Measurements from ENCODE around the gene RRP15. TPM values are rescaled to one million over a fixed set of nuclear protein-coding genes. Genes with fewer than 3 reads are reported as not detected.

Gene RRP15
- total and polyA plus RNA-seq, 2 of the 13 experiments (the other 11 are each of a cell fraction or from before 2014, with no cell fraction given) = 2.1 to 37.5 TPM

DNA sequence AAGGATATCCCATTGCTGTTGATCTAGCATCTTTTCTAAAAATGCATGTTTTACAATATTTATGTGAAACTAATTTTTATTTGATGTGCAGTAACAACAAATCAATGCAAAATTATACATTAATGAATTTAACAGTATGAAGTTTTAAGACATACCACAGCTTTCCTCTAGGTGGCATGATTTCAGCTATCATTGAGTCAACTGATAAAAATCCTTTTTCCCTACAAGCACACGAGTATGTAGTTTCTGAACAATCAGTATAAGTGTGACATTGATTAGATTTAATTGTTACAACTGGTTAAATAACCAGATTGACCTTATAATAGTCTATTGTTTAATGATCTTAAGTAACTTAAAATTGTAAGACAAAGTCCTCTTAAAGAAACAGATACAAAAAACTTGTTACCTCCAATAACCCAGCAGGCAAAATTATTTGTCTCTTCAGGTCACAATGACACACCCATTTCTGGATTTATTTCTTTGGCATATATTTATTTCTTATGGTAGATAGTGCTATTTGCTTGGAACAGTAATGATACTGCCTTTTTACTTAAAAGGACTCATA, 54.3 kb downstream of the RRP15 start (continued):
- TF ChIP-seq SPEN (CRISPR knock-in tag; IDR thresholded peaks at IDR 0.05; ENCODE audit: low read depth) = no peak
- TF ChIP-seq GATAD2A (CRISPR knock-in tag; IDR thresholded peaks at IDR 0.05) = no peak
- TF ChIP-seq, protein P1, sequence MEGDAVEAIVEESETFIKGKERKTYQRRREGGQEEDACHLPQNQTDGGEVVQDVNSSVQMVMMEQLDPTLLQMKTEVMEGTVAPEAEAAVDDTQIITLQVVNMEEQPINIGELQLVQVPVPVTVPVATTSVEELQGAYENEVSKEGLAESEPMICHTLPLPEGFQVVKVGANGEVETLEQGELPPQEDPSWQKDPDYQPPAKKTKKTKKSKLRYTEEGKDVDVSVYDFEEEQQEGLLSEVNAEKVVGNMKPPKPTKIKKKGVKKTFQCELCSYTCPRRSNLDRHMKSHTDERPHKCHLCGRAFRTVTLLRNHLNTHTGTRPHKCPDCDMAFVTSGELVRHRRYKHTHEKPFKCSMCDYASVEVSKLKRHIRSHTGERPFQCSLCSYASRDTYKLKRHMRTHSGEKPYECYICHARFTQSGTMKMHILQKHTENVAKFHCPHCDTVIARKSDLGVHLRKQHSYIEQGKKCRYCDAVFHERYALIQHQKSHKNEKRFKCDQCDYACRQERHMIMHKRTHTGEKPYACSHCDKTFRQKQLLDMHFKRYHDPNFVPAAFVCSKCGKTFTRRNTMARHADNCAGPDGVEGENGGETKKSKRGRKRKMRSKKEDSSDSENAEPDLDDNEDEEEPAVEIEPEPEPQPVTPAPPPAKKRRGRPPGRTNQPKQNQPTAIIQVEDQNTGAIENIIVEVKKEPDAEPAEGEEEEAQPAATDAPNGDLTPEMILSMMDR (CRISPR knock-in tag; IDR thresholded peaks at IDR 0.05) = peak; percentile 58
- TF ChIP-seq NKX3-1 (CRISPR knock-in tag; IDR thresholded peaks at IDR 0.05) = no peak
- TF ChIP-seq, protein P2, sequence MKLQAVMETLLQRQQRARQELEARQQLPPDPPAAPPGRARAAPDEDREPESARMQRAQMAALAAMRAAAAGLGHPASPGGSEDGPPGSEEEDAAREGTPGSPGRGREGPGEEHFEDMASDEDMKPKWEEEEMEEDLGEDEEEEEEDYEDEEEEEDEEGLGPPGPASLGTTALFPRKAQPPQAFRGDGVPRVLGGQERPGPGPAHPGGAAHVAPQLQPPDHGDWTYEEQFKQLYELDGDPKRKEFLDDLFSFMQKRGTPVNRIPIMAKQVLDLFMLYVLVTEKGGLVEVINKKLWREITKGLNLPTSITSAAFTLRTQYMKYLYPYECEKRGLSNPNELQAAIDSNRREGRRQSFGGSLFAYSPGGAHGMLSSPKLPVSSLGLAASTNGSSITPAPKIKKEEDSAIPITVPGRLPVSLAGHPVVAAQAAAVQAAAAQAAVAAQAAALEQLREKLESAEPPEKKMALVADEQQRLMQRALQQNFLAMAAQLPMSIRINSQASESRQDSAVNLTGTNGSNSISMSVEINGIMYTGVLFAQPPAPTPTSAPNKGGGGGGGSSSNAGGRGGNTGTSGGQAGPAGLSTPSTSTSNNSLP (IDR thresholded peaks at IDR 0.05; ENCODE audit: low read depth, low read length) = peak; percentile 40; the same call in 1 of the 2 replicates
- TF ChIP-seq SMC3 (IDR thresholded peaks at IDR 0.05; ENCODE audit: low read length) = peak; percentile 41

DNA sequence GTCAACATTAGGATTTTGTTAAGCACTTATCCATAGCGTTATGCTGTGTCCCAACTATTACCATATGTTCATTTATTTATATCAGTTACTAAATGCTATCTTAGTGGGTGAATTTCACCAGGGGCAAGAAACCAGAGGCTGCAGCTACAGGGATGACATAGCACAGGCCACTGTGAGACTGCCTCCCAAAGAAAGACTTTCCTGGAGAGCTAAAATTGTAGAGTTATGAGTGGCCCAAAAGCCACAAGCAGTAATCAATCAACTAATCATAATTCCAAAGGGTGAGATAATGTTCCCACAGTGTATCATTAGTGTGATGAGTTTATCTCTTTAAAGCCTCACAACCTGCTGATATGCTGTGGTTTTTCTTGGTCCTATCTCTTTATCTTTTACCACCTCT, 56.2 kb downstream of the RRP15 start:
- no peak overlapping the region for H3K27ac ChIP-seq (ENCODE audit: extremely low read length, insufficient read depth, low read length)
- H3K9me3 ChIP-seq (ENCODE audit: low read length) = no peaks in the 10 kb centered on the region
- no peak overlapping the region for H3K4me3 ChIP-seq (replicated peaks in 1 of 3; ENCODE audit: insufficient read depth in 1 of 3, low read depth in 2 of 3, low read length in 3 of 3)
- FAIRE-seq (no peak), ATAC-seq (no peak), DNase-seq (ENCODE audit: low spot score) (no peak)
- H3K4me2 ChIP-seq (ENCODE audit: low read depth, low read length) = no peak overlapping the region
- no peak overlapping the region for H2AFZ ChIP-seq (ENCODE audit: low read length)
- in situ Hi-C loops (cut with HindIII; ENCODE audit: extremely low pct_ligation_motif_present, low pct_unique_long_range_greater_than_20kb) = loop anchor here (10.0 to 25.0 kb wide), 3 partner anchors 646 to 1473 kb away; no protein-coding TSS in a partner anchor
- H3K36me3 ChIP-seq (replicated peaks in 1 of 2; ENCODE audit: control insufficient read depth in 1 of 2, insufficient read depth in 2 of 2, low read length in 2 of 2) = no peaks in the 10 kb centered on the region
- WGBS (ENCODE audit: low lambda C conversion rate) = 77% methylated on average over 1 of the region's 1 CpG
- POLR2A ChIA-PET = no interaction called here
- H3K79me2 ChIP-seq (ENCODE audit: insufficient read depth, low read length) = no peaks in the 10 kb centered on the region
- intact Hi-C loops (cut with micrococcal nuclease; ENCODE audit: unreplicated experiment) = no loop called here
- no peak overlapping the region for H3K9ac ChIP-seq (ENCODE audit: insufficient read depth, low read depth, low read length)
- no peaks in the 10 kb centered on the region for H4K20me1 ChIP-seq (ENCODE audit: insufficient read depth, low read length)
- BruUV-seq (replicated peaks) = no TSS peak
- CTCF ChIA-PET (ENCODE audit: low intra/inter-chr PET ratio, low total read pairs) = no interaction called here
- peaks cover 1 to 18% of the 10 kb centered on the region in 2 experiments; a peak in 3 of 5 replicates for H3K27me3 ChIP-seq (ENCODE audit: control insufficient read depth in 1 of 2, insufficient read depth in 2 of 2, low read length in 2 of 2)
- peaks cover 19% of the 10 kb centered on the region for H3K4me1 ChIP-seq (ENCODE audit: insufficient read depth, low read length)
- TF ChIP-seq ZNF10 (CRISPR knock-in tag; IDR thresholded peaks at IDR 0.05; ENCODE audit: borderline replicate concordance, low read depth) (no peak), DNMT3B (CRISPR knock-in tag; conservative IDR thresholded peaks at IDR 0.05) (no peak), ZSCAN25 (CRISPR knock-in tag; IDR thresholded peaks at IDR 0.05) (no peak), CBX2 (IDR thresholded peaks at IDR 0.05; ENCODE audit: low read depth, low read length) (no peak), CBX2 (CRISPR knock-in tag; IDR thresholded peaks at IDR 0.05; ENCODE audit: low read depth) (no peak), ZNF224 (CRISPR knock-in tag; IDR thresholded peaks at IDR 0.05) (no peak), ZFP1 (CRISPR knock-in tag; IDR thresholded peaks at IDR 0.05) (no peak), IRF2 (CRISPR knock-in tag; IDR thresholded peaks at IDR 0.05) (no peak), POGZ (CRISPR knock-in tag; IDR thresholded peaks at IDR 0.05) (no peak), KLF6 (CRISPR knock-in tag; IDR thresholded peaks at IDR 0.05) (no peak)
- TF ChIP-seq, protein P3, sequence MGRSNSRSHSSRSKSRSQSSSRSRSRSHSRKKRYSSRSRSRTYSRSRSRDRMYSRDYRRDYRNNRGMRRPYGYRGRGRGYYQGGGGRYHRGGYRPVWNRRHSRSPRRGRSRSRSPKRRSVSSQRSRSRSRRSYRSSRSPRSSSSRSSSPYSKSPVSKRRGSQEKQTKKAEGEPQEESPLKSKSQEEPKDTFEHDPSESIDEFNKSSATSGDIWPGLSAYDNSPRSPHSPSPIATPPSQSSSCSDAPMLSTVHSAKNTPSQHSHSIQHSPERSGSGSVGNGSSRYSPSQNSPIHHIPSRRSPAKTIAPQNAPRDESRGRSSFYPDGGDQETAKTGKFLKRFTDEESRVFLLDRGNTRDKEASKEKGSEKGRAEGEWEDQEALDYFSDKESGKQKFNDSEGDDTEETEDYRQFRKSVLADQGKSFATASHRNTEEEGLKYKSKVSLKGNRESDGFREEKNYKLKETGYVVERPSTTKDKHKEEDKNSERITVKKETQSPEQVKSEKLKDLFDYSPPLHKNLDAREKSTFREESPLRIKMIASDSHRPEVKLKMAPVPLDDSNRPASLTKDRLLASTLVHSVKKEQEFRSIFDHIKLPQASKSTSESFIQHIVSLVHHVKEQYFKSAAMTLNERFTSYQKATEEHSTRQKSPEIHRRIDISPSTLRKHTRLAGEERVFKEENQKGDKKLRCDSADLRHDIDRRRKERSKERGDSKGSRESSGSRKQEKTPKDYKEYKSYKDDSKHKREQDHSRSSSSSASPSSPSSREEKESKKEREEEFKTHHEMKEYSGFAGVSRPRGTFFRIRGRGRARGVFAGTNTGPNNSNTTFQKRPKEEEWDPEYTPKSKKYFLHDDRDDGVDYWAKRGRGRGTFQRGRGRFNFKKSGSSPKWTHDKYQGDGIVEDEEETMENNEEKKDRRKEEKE (IDR thresholded peaks at IDR 0.05) = no peak
- TF ChIP-seq, protein P4, sequence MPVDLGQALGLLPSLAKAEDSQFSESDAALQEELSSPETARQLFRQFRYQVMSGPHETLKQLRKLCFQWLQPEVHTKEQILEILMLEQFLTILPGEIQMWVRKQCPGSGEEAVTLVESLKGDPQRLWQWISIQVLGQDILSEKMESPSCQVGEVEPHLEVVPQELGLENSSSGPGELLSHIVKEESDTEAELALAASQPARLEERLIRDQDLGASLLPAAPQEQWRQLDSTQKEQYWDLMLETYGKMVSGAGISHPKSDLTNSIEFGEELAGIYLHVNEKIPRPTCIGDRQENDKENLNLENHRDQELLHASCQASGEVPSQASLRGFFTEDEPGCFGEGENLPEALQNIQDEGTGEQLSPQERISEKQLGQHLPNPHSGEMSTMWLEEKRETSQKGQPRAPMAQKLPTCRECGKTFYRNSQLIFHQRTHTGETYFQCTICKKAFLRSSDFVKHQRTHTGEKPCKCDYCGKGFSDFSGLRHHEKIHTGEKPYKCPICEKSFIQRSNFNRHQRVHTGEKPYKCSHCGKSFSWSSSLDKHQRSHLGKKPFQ (CRISPR knock-in tag; IDR thresholded peaks at IDR 0.05; ENCODE audit: insufficient replicate concordance) = no peak

All from HepG2 (cell line).